CD4-positive, CD25-positive, alpha-beta regulatory T cell (primary cell): ENCODE data around the gene RUVBL2. TPM values are rescaled to one million over a fixed set of nuclear protein-coding genes. Genes with fewer than 3 reads are reported as not detected.
"Not testable (repeated sequence)": the region's sequence is repeated elsewhere in the genome, so short reads cannot be mapped to it uniquely, and the experiment has no call there.

Experiments used
- ATAC-seq, 2 donors: fragments of 150-1000 bp; cut with Tn5 transposase; one replicate each; pipeline ENCODE4 v1.10.0; 2021; ENCODE audit warnings: low read depth in 2 of 2, moderate number of reproducible peaks in 2 of 2, moderate library complexity in 1 of 2
- DNase-seq, 3 donors: peaks; one replicate each; pipeline versions ENCODE4 v3.0.0 to v3.0.0-alpha.2; 2012 to 2022; ENCODE audit warnings: mixed read lengths in 1 of 3
- H3K27ac ChIP-seq: one replicate; pipeline ENCODE4 v1.7.0; 2013; ENCODE audit warnings: mild to moderate bottlenecking, low read length; ENCODE audit not compliant: insufficient read depth, poor library complexity, severe bottlenecking
- H3K27me3 ChIP-seq: one replicate; pipeline ENCODE4 v1.7.0; 2013; ENCODE audit warnings: low read length; ENCODE audit not compliant: control insufficient read depth, insufficient read depth
- H3K36me3 ChIP-seq: one replicate; pipeline ENCODE4 v1.7.0; 2013; ENCODE audit warnings: mild to moderate bottlenecking, low read length, moderate library complexity; ENCODE audit not compliant: control insufficient read depth, insufficient read depth
- H3K4me1 ChIP-seq: 2 replicates; pipeline ENCODE4 v1.7.0; 2013; ENCODE audit warnings: mild to moderate bottlenecking, low read length; ENCODE audit not compliant: insufficient read depth, control insufficient read depth, poor library complexity, severe bottlenecking
- H3K4me3 ChIP-seq: one replicate; pipeline ENCODE4 v1.7.0; 2013; ENCODE audit warnings: low read depth, mild to moderate bottlenecking, low read length, moderate library complexity
- H3K9me3 ChIP-seq, 2 experiments: 1 replicate in 1 of 2; 2 replicates in 1 of 2; pipeline ENCODE4 v1.7.0; 2013; ENCODE audit warnings: low read length in 2 of 2, mild to moderate bottlenecking in 1 of 2, moderate library complexity in 1 of 2; ENCODE audit not compliant: control insufficient read depth in 2 of 2
- H3K27ac Mint-ChIP-seq, 3 donors: one replicate each; pipeline ENCODE4 v1.8.0; 2020 to 2022; ENCODE audit warnings: mild to moderate bottlenecking in 3 of 3, mixed read lengths in 3 of 3, moderate library complexity in 2 of 3
- H3K27me3 Mint-ChIP-seq: one replicate; pipeline ENCODE4 v1.8.0; 2022; ENCODE audit warnings: mild to moderate bottlenecking, mixed read lengths
- H3K36me3 Mint-ChIP-seq: one replicate; pipeline ENCODE4 v1.8.0; 2020; ENCODE audit warnings: mixed read lengths
- H3K4me1 Mint-ChIP-seq, 4 donors: one replicate each; pipeline ENCODE4 v1.8.0; 2020 to 2022; ENCODE audit warnings: mixed read lengths in 4 of 4, mild to moderate bottlenecking in 1 of 4
- H3K4me3 Mint-ChIP-seq, 4 donors: one replicate each; pipeline ENCODE4 v1.8.0; 2020 to 2022; ENCODE audit warnings: mild to moderate bottlenecking in 4 of 4, mixed read lengths in 4 of 4, moderate library complexity in 3 of 4
- H3K9me3 Mint-ChIP-seq, 7 donors: one replicate each; pipeline ENCODE4 v1.8.0; 2020 to 2022; ENCODE audit warnings: mixed read lengths in 7 of 7, mild to moderate bottlenecking in 3 of 7, moderate library complexity in 2 of 7
- polyA plus RNA-seq, 4 donors: library from polyadenylated mRNA; unstranded; fragments of 300-500 nt; fragmentation: Illumina TruSeq; gene quantifications; one replicate each; pipeline ENCODE4 v1.2.3, GENCODE V29; 2021
- total RNA-seq: library from RNA; stranded (reverse); gene quantifications from one replicate; pipeline ENCODE4 v1.2.3, GENCODE V29; 2022

Gene RUVBL2
- total and polyA plus RNA-seq, 5 donors from 2014 or later = 18.5 to 60.2 (median 51.4) TPM

DNA sequence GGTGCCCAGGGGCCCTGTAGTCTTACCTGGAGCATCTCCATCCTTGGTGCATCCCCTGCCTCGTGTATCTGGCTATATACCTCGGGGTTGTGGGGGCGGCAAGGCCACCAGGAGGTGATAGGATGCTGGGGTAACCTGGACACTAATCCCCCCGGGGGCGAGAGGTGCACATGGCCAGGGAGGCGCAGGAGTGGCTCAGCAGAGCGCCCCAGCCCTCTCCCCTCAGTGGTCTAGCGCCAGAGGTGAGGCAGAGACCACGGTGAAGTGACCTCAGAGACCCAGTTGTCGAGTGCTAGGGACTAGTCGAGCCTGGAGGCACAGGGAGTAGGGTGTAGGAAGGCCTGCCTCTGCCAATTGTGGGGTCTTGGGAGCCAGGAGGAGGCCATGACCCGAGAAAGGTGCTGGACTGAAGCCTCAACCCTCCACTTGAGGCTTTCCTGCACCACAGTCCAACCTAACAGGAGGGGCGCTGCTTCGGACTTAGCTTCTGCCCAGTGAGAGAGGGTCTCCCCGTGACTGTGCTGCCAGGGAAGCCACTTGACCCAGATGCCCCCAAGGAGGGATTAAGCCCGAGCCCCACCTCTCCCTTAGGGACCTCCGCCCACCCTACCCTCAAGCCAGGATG is 23.5 kb downstream of the RUVBL2 start, which contains the start of gene LHB:
LHB (minus strand) TSS at position 51 of the 625 bp plus-strand sequence; CDS start at position 41, 10 bp downstream.
- H3K4me3 Mint-ChIP-seq = peak within 1 kb of the TSS; percentile 80 to 92 (median 87)
- ATAC-seq = no peak
- no peak within 1 kb of the TSS for H3K4me3 ChIP-seq
- peak within 1 kb of the TSS; percentile 49 for H3K27ac ChIP-seq
- peaks cover 3% of the 10 kb centered on the region for H3K36me3 Mint-ChIP-seq
- no peak for DNase-seq
- peaks cover 7 to 39% (median 15%) of the 10 kb centered on the region in 4 donors for H3K4me1 Mint-ChIP-seq
- H3K27me3 Mint-ChIP-seq = peaks cover 10% of the 10 kb centered on the region
- H3K9me3 Mint-ChIP-seq = peaks cover 0 to 1% (median 0%) of the 10 kb centered on the region in 7 donors
- H3K4me1 ChIP-seq = peaks cover 31% of the 10 kb centered on the region
- no peaks in the 10 kb centered on the region for H3K9me3 ChIP-seq
- no peaks in the 10 kb centered on the region for H3K36me3 ChIP-seq
- peak within 1 kb of the TSS in 2 of 3 donors; percentile 12 to 59 for H3K27ac Mint-ChIP-seq
- no peaks in the 10 kb centered on the region for H3K27me3 ChIP-seq

DNA sequence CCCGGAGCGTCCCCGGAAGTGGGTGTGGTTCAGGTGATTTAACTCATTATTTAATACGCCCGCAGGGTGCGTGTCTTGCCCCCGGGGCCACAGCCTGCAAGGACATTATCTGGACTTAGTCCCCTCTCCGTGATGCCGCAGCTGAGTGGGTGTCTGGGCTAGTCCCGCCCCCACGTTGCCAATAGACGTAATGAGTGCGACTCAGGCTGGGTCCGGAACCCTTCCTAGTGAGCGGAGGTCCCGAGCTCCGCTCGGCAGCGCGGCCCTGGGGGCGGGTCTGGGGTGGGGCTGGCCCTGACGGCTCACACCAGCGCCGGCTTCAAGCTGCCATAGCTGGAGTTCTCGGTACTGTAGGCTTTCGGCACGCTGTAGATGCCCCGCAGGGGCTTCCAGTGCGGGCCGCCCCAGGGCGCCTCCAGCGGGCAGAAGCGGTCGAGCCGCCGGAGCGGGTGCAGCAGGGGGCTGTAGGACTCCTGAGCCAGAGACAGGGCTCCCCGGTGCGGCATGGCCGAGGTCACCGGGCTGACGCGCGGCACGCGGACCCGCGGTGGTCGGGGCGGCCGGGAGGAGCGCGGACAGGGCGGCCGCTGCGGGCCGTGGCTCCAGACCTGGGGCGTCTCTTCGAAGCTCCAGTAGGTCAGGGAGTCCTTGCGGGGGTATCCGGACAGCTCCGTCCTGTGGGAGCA is 24.1 kb downstream of the RUVBL2 start:
- peaks cover 7 to 39% (median 15%) of the 10 kb centered on the region in 4 donors for H3K4me1 Mint-ChIP-seq
- Histone ChIP-seq H3K36me3 (no peaks in the 10 kb centered on the region), H3K27me3 (no peaks in the 10 kb centered on the region), H3K27ac (peak overlapping the region; percentile 49), H3K4me3 (peak overlapping the region; percentile 66), H3K4me1 (peaks cover 31% of the 10 kb centered on the region), H3K9me3 (no peaks in the 10 kb centered on the region)
- peak overlapping the region; percentile 80 to 94 (median 92) for H3K4me3 Mint-ChIP-seq
- DNase-seq (peak; percentile 59 to 72 (median 69)), ATAC-seq (peak; percentile 85)
- peaks cover 0 to 1% (median 0%) of the 10 kb centered on the region in 7 donors for H3K9me3 Mint-ChIP-seq
- H3K27me3 Mint-ChIP-seq = peaks cover 10% of the 10 kb centered on the region
- H3K27ac Mint-ChIP-seq = peak overlapping the region in 2 of 3 donors; percentile 59 to 79
- peaks cover 3% of the 10 kb centered on the region for H3K36me3 Mint-ChIP-seq

DNA sequence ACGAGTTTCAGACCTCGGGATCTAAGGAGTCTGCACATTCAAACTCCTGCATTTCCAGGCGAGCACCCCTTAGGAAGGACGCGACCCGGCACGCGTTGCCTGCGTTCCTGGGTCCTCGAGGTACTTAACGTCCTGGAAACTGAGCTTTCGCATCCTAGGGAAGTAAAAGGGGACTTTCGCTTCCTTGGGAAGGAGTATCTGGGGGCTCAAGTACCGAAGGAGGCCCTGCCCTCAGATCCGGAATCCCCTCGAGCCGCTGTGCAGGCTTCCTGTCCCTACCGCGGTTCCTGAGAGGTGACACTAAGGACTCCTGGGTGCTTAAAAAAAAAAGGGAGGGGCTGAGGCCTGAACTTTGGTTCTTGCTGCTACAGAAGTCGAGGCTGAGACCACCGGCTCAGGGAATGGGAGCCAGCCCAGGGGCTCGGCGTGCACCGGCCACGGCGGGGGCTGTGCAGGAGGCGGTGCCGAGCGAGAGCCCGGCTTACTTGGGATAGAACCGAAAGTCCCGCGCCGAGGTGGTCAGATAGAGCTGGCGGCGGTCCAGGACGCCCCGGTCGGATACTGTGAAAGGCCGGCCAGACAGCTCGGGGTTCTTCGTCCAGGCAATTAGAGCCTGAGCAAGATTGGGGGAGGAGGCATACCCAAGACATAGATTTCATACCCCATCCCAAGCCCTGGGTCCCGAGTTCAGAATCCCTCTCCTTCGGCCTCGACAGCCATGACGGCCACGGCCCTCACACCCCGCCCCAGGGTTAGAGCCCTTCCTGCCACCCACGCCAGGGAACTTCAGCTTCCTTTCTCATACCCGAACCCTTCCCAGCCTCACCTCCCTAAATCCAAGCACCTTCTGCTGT is 24.9 kb downstream of the RUVBL2 start:
- Histone ChIP-seq H3K4me3 (peak overlapping the region; percentile 66), H3K4me1 (peaks cover 31% of the 10 kb centered on the region)
- not testable (repeated sequence) for ATAC-seq, H3K27me3 ChIP-seq, H3K36me3 Mint-ChIP-seq, H3K9me3 Mint-ChIP-seq, H3K27ac ChIP-seq, H3K36me3 ChIP-seq, H3K9me3 ChIP-seq
- DNase-seq = peak in 2 of 3 donors; percentile 28 to 53
- peak overlapping the region; percentile 79 to 92 (median 90) for H3K27ac Mint-ChIP-seq
- H3K27me3 Mint-ChIP-seq = peaks cover 10% of the 10 kb centered on the region
- peak overlapping the region; percentile 80 to 94 (median 92) for H3K4me3 Mint-ChIP-seq
- peaks cover 7 to 39% (median 15%) of the 10 kb centered on the region in 4 donors for H3K4me1 Mint-ChIP-seq

DNA sequence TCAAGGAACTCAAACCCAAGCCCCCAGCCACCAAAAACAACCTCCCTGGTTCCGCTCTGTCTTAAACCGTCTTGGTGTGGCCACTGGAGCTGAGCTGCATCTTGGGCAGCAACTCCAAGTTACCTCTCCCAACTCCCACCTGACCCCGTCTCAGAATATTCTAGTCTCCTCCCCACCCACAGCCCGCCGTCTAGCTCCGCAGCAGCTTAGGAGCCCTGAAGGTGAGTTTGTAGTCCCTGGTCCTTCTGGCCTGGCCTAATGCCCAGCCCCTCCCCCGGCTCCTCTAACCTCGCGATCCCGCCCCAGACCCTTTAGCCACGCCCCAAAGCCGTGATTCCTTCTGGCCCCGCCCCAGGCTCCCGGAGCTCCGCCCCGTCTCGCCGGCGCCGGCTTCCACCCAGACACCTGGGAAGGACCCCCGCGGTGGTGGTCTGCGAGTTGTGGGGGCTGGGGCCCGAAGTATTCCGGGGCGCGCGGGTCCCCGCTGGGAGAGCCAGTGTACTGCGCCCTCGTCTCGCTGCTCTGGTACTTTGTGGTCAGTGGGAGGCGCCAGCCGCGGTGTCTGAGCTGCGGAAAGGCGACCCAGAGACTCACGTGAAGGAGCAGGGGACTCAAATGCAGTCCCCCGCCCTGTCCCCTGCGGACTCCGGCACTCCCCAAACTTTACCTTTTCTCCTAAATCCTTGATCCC is 25.7 kb downstream of the RUVBL2 start:
- peak overlapping the region; percentile 80 to 94 (median 92) for H3K4me3 Mint-ChIP-seq
- peaks cover 31% of the 10 kb centered on the region for H3K4me1 ChIP-seq
- ATAC-seq = peak in 1 of 2 donors; percentile 18
- no peaks in the 10 kb centered on the region for H3K9me3 ChIP-seq
- H3K4me1 Mint-ChIP-seq = peaks cover 7 to 39% (median 15%) of the 10 kb centered on the region in 4 donors
- peaks cover 10% of the 10 kb centered on the region for H3K27me3 Mint-ChIP-seq
- H3K27ac Mint-ChIP-seq = peak overlapping the region; percentile 79 to 92 (median 90)
- no peaks in the 10 kb centered on the region for H3K36me3 ChIP-seq
- H3K27ac ChIP-seq = no peak overlapping the region
- H3K27me3 ChIP-seq = no peaks in the 10 kb centered on the region
- peaks cover 3% of the 10 kb centered on the region for H3K36me3 Mint-ChIP-seq
- H3K9me3 Mint-ChIP-seq = peaks cover 0 to 1% (median 0%) of the 10 kb centered on the region in 7 donors
- peak overlapping the region; percentile 64 for H3K4me3 ChIP-seq
- DNase-seq = peak; percentile 54 to 57 (median 54)

DNA sequence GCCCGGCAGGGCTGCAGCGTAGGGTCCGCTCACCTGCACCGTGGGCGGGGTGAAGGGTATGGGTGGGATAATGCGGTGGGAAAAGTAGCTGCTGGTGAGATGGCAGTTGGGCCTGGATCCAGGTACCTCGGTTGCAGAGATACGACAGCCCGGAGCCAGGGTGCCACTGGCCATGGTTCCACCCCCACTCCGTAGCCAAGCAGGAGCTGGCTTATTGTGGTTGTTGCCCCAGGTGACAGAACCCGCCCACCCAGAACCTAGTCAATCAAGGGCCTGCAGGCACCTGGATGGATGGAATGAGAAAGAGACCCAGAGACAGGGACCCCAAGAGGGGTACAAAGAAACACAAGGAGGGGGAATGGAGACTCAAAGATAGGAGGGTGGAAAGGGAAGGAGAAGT is 26.7 kb downstream of the RUVBL2 start:
- Histone ChIP-seq H3K9me3 (no peaks in the 10 kb centered on the region), H3K36me3 (no peaks in the 10 kb centered on the region), H3K4me1 (peaks cover 31% of the 10 kb centered on the region), H3K27me3 (no peaks in the 10 kb centered on the region), H3K4me3 (no peak overlapping the region), H3K27ac (no peak overlapping the region)
- peaks cover 0 to 1% (median 0%) of the 10 kb centered on the region in 7 donors for H3K9me3 Mint-ChIP-seq
- peak overlapping the region in 2 of 4 donors; percentile 80 to 92 for H3K4me3 Mint-ChIP-seq
- H3K27me3 Mint-ChIP-seq = peaks cover 10% of the 10 kb centered on the region
- peaks cover 3% of the 10 kb centered on the region for H3K36me3 Mint-ChIP-seq
- ATAC-seq (no peak), DNase-seq (no peak)
- peaks cover 7 to 39% (median 15%) of the 10 kb centered on the region in 4 donors for H3K4me1 Mint-ChIP-seq
- no peak overlapping the region for H3K27ac Mint-ChIP-seq

DNA sequence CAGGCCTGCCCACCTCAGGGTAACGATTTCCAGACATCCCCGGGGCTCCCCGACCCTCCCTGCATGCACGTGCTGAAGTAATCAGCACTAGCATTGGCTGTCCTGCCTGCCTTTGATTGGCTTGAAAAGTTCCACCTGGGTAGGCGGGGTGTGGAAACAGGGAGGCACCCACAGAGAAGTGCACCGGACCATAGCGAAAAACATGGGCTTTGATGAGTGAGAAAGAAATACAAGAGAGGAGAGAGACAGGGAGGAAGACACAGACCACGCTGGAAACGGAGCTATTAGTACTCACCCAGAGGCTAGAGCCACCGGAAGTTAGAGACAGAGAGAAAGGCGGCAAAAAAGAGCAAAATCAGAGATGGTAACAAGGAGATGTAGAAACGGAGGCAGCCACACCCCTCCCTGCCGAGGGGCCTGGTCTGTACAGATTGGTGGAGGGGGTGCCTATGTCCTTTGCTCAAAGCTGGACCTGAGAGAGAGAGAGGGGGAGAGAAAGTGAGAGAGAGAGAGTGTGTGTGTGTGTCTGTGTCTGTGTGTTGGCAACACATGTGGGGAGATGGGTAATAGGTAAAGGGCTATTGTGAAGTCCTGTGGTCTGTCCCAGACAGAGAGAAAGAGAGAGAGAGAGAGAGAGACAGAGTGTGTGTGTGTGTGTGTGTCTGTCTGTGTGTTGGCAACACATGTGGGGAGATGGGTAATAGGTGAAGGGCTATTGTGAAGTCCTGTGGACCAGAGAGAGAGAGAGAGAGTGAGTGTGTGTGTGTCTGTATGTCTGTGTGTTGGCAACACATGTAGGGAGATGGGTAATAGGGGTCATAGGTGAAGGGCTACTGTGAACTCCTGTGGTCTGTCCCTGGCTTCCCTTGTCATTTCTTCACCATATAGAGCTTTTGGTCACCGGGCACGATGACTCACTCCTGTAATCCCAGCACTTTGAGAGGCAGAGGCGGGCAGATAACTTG is 27.5 kb downstream of the RUVBL2 start:
- peaks cover 31% of the 10 kb centered on the region for H3K4me1 ChIP-seq
- no peaks in the 10 kb centered on the region for H3K9me3 ChIP-seq
- ATAC-seq (no peak), DNase-seq (no peak)
- Mint-ChIP-seq H3K27ac (peak overlapping the region in 2 of 3 donors; percentile 52 to 60), H3K36me3 (no peaks in the 10 kb centered on the region), H3K9me3 (peaks cover 0 to 1% (median 0%) of the 10 kb centered on the region in 7 donors), H3K4me1 (peaks cover 7 to 36% (median 15%) of the 10 kb centered on the region in 4 donors), H3K27me3 (peaks cover 10% of the 10 kb centered on the region), H3K4me3 (peak overlapping the region in 3 of 4 donors; percentile 1 to 80 (median 1))
- H3K27ac ChIP-seq = no peak overlapping the region
- H3K36me3 ChIP-seq = no peaks in the 10 kb centered on the region
- no peaks in the 10 kb centered on the region for H3K27me3 ChIP-seq
- H3K4me3 ChIP-seq = no peak overlapping the region
